Measurements from ENCODE around the gene HAGH.
"Not testable (repeated sequence)": the region's sequence is repeated elsewhere in the genome, so short reads cannot be mapped to it uniquely, and the experiment has no call there.

HAGH gene

DNA sequence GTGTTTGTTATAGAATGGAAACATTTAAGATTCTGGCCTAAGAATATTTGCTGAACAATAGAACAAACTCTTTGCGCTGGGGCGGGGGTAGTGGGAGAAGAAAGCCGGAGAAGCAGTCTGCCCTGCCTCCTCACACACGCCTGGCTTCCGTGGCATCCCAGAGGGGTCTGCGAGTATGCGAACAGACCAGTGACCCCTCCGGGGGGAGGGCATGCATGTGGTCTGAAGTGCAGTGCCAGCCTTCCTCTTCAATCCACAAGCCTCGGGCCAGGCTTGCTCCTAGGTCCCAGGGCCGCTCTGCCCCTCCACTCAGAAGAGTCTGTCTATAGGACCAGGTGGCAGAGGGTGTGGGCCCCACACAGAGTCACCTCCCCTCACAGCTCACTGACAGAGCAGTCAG lies 19.0 kb downstream of the HAGH start:
- H3K4me3 ChIP-seq (ENCODE audit: severe bottlenecking) = no peak overlapping the region
- ATAC-seq (ENCODE audit: low read depth) = no peak
- TF ChIP-seq, protein P1, sequence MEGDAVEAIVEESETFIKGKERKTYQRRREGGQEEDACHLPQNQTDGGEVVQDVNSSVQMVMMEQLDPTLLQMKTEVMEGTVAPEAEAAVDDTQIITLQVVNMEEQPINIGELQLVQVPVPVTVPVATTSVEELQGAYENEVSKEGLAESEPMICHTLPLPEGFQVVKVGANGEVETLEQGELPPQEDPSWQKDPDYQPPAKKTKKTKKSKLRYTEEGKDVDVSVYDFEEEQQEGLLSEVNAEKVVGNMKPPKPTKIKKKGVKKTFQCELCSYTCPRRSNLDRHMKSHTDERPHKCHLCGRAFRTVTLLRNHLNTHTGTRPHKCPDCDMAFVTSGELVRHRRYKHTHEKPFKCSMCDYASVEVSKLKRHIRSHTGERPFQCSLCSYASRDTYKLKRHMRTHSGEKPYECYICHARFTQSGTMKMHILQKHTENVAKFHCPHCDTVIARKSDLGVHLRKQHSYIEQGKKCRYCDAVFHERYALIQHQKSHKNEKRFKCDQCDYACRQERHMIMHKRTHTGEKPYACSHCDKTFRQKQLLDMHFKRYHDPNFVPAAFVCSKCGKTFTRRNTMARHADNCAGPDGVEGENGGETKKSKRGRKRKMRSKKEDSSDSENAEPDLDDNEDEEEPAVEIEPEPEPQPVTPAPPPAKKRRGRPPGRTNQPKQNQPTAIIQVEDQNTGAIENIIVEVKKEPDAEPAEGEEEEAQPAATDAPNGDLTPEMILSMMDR (IDR thresholded peaks at IDR 0.05; ENCODE audit: poor library complexity, severe bottlenecking) = no peak
- DNase-seq (ENCODE audit: low spot score) = no peak
- no peaks in the 10 kb centered on the region for H3K9me3 ChIP-seq (ENCODE audit: severe bottlenecking)
- no peaks in the 10 kb centered on the region for H3K27me3 ChIP-seq (ENCODE audit: insufficient read depth, poor library complexity, severe bottlenecking)
- no peaks in the 10 kb centered on the region for H3K4me1 ChIP-seq (ENCODE audit: insufficient read depth, poor library complexity, severe bottlenecking)
- H3K36me3 ChIP-seq (ENCODE audit: low read depth) = peaks cover 39% of the 10 kb centered on the region
- H3K27ac ChIP-seq (ENCODE audit: poor library complexity, severe bottlenecking) = no peak overlapping the region

DNA sequence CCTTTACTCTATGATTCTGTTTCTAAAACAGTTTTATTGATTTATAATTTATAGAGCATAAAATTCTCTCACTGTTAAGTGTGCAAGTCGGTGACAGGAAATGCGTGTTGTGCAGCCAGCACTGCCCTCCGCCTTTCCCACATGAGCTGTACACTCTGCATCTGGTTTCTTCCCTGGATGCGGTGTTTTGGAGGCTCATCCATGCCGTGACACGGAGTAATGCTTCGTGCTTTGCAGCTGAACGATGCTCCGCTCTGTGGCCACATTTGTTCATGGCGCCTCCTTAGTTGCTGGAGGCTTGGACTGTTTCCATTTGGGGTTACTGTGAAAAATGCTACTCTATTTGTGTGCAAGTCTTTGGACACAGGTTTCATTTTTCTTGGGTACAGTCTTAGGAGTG lies 25.9 kb downstream of the HAGH start:
- Histone ChIP-seq H3K4me3 (ENCODE audit: severe bottlenecking) (no peak overlapping the region), H3K27me3 (ENCODE audit: insufficient read depth, poor library complexity, severe bottlenecking) (no peaks in the 10 kb centered on the region), H3K4me1 (ENCODE audit: insufficient read depth, poor library complexity, severe bottlenecking) (no peaks in the 10 kb centered on the region), H3K9me3 (ENCODE audit: severe bottlenecking) (peaks cover 8% of the 10 kb centered on the region), H3K36me3 (ENCODE audit: low read depth) (no peaks in the 10 kb centered on the region), H3K27ac (ENCODE audit: poor library complexity, severe bottlenecking) (no peak overlapping the region)
- TF ChIP-seq, protein P1 (IDR thresholded peaks at IDR 0.05; ENCODE audit: poor library complexity, severe bottlenecking) = no peak
- no peak for ATAC-seq (ENCODE audit: low read depth)
- DNase-seq (ENCODE audit: low spot score) = no peak

DNA sequence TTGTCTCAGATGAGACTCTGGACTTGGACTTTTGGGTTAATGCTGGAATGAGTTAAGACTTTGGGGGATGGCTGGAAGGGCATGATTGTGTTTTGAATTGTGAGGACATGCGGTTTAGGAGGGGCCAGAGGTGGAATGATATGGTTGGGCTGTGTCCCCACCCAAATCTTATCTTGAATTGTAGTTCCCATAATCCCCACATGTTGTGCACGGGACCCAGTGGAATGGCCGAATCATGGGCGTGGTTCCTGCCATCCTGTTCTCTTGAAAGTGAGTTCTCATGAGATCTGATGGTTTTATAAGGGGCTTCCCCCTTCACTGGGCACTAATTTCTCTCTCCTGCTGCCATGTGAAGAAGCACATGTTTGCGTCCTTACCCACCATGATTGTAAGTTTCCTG lies 27.4 kb downstream of the HAGH start:
- not testable (repeated sequence) for H3K4me1 ChIP-seq (ENCODE audit: insufficient read depth, poor library complexity, severe bottlenecking); H3K27me3 ChIP-seq (ENCODE audit: insufficient read depth, poor library complexity, severe bottlenecking); H3K9me3 ChIP-seq (ENCODE audit: severe bottlenecking); ATAC-seq (ENCODE audit: low read depth); H3K4me3 ChIP-seq (ENCODE audit: severe bottlenecking); H3K27ac ChIP-seq (ENCODE audit: poor library complexity, severe bottlenecking); H3K36me3 ChIP-seq (ENCODE audit: low read depth); DNase-seq (ENCODE audit: low spot score)

DNA sequence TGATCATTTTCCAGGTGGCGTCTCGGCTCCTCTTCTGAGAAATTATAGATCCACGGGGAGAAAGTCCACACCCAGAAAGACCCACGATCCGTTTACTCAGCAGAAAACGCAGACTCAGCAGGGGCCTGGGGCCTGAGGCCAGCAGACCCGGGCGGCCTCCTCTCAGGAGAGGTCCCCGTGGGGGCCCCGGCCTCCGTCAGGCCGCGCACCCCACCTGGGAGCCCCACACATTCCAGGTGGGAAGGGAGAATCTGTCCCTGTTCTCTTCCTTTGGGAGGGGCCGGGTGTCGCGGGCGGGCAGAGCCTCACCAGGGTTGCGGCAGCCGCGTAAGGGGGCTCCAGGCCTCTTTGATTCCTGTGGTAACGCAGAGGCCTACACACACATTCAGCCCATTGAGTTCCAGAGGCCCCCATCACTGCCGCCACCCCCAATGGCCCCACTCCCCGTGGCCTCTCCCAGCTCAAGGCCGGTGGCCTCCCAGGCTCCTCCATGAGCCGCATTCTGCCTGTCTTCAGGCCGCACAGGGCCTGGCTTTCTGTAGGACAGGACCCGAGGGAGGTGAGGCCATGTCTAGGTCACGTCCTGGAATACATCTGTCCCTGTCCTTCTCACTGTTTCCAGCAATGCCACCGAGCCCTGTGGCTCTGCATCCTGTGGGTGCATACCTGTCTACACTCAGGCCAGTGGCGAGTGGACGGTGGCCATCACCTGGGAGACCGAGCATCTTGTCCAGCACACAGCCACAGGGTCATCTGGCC lies 31.5 kb downstream of the HAGH start:
- DNase-seq (ENCODE audit: low spot score) (no peak), ATAC-seq (ENCODE audit: low read depth) (no peak)
- Histone ChIP-seq H3K27ac (ENCODE audit: poor library complexity, severe bottlenecking) (no peak overlapping the region), H3K4me1 (ENCODE audit: insufficient read depth, poor library complexity, severe bottlenecking) (no peaks in the 10 kb centered on the region), H3K27me3 (ENCODE audit: insufficient read depth, poor library complexity, severe bottlenecking) (no peaks in the 10 kb centered on the region), H3K9me3 (ENCODE audit: severe bottlenecking) (peaks cover 8% of the 10 kb centered on the region), H3K4me3 (ENCODE audit: severe bottlenecking) (no peak overlapping the region), H3K36me3 (ENCODE audit: low read depth) (no peaks in the 10 kb centered on the region)
- TF ChIP-seq, protein P1 (IDR thresholded peaks at IDR 0.05; ENCODE audit: poor library complexity, severe bottlenecking) = no peak

DNA sequence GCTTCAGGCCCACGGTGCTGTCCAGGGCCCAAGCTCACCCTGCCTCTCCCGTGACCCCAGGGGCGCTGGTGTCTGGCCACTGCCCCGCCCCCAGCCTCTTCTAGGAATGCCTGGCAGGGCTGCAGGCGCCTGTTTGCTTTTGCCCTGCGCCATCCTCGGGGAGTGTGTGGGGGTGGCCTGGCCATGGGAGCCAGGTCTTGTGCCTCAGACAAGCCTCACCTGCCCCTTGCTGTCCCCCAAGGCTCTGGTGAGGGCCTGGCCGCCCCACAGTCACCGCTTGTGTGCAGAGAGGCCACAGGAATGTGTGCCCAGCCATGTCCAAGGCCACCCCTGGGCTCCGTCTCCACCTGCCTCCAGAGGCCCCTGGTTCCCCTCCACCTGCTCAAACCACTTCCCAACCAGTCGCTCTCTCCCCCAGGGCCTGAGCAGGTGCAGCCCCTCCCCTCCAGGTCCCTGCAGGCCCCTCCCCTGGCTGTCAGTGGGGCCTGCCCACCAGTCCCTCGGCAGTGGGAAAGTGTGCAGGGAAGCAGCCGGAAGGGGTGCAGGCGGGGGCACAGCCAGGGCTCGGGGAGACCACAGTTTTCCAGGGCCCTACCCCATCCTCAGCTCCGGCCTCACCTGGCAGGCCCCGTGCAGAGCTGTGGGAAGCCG lies 32.3 kb downstream of the HAGH start:
- TF ChIP-seq, protein P1 (IDR thresholded peaks at IDR 0.05; ENCODE audit: poor library complexity, severe bottlenecking) = no peak
- peak; percentile 10; the same call in 1 of the 3 replicates for ATAC-seq (ENCODE audit: low read depth)
- H3K27me3 ChIP-seq (ENCODE audit: insufficient read depth, poor library complexity, severe bottlenecking) = no peaks in the 10 kb centered on the region

More for the DNA sequence above, 32.3 kb downstream of the HAGH start:
- peak; percentile 63 for DNase-seq (ENCODE audit: low spot score)
- Histone ChIP-seq H3K36me3 (ENCODE audit: low read depth) (peaks cover 5% of the 10 kb centered on the region), H3K4me3 (ENCODE audit: severe bottlenecking) (no peak overlapping the region), H3K27ac (ENCODE audit: poor library complexity, severe bottlenecking) (no peak overlapping the region), H3K9me3 (ENCODE audit: severe bottlenecking) (peaks cover 8% of the 10 kb centered on the region), H3K4me1 (ENCODE audit: insufficient read depth, poor library complexity, severe bottlenecking) (no peaks in the 10 kb centered on the region)

Measured in RWPE2 (cell line).